ENCODE results near the gene SYNJ1.

DNA sequence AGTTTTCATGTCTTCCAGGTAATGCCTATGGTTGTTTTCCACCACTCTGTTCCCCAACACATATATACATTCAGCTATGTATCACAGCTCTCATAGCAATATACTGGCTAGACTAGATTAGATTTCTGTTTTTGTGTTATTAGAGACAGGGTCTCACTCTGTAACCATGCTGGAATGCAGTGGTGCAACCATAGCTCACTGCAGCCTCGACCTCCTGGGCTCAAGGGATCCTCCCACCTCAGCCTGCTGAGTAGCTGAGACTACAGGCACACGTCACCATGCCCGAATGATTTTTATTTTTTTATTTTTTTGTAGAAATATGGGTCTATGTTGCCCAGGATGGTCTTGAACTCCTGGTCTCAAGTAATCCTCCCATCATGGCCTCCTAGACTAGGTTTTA lies 37.7 kb downstream of the SYNJ1 start:
- TF ChIP-seq POLR2A (IDR thresholded peaks at IDR 0.05) = no peak
- TF ChIP-seq, protein P1, sequence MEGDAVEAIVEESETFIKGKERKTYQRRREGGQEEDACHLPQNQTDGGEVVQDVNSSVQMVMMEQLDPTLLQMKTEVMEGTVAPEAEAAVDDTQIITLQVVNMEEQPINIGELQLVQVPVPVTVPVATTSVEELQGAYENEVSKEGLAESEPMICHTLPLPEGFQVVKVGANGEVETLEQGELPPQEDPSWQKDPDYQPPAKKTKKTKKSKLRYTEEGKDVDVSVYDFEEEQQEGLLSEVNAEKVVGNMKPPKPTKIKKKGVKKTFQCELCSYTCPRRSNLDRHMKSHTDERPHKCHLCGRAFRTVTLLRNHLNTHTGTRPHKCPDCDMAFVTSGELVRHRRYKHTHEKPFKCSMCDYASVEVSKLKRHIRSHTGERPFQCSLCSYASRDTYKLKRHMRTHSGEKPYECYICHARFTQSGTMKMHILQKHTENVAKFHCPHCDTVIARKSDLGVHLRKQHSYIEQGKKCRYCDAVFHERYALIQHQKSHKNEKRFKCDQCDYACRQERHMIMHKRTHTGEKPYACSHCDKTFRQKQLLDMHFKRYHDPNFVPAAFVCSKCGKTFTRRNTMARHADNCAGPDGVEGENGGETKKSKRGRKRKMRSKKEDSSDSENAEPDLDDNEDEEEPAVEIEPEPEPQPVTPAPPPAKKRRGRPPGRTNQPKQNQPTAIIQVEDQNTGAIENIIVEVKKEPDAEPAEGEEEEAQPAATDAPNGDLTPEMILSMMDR (IDR thresholded peaks at IDR 0.05) = no peak
